Effector memory CD8-positive, alpha-beta T cell (primary cell): ENCODE measurements around the gene IL24.
A peak's percentile ranks its signal among the peaks of the same experiment; 100 is the strongest.
"Not testable (repeated sequence)": the region's sequence is repeated elsewhere in the genome, so short reads cannot be mapped to it uniquely, and the experiment has no call there.

Source experiments
- ATAC-seq: fragments of 150-1000 bp; cut with Tn5 transposase; replicated peaks from 2 replicates; pipeline ENCODE4 v1.10.0; 2021; ENCODE audit warnings: mild to moderate bottlenecking, moderate library complexity
- DNase-seq, 3 experiments: peaks; one replicate each; pipeline ENCODE4 v3.0.0; 2021
- H3K27ac Mint-ChIP-seq, 2 donors: one replicate each; pipeline ENCODE4 v1.8.0; 2022; ENCODE audit warnings: mild to moderate bottlenecking in 2 of 2, mixed read lengths in 2 of 2, moderate library complexity in 2 of 2
- H3K27me3 Mint-ChIP-seq, 2 donors: one replicate each; pipeline ENCODE4 v1.8.0; 2022; ENCODE audit warnings: mixed read lengths in 2 of 2
- H3K36me3 Mint-ChIP-seq: one replicate; pipeline ENCODE4 v1.8.0; 2022; ENCODE audit warnings: mild to moderate bottlenecking, moderate library complexity, mixed read lengths; ENCODE audit not compliant: insufficient read depth
- H3K4me1 Mint-ChIP-seq, 2 donors: one replicate each; pipeline ENCODE4 v1.8.0; 2022; ENCODE audit warnings: low read depth in 2 of 2, mixed read lengths in 2 of 2
- H3K4me3 Mint-ChIP-seq, 2 donors: one replicate each; pipeline ENCODE4 v1.8.0; 2022; ENCODE audit warnings: mild to moderate bottlenecking in 2 of 2, mixed read lengths in 2 of 2, moderate library complexity in 2 of 2
- H3K9me3 Mint-ChIP-seq, 2 donors: one replicate each; pipeline ENCODE4 v1.8.0; 2022; ENCODE audit warnings: mixed read lengths in 2 of 2
- total RNA-seq, 9 experiments: gene quantifications; one replicate each; lab custom pipeline; 2026; lab: John Stamatoyannopoulos, UW

The IL24 gene, protein sequence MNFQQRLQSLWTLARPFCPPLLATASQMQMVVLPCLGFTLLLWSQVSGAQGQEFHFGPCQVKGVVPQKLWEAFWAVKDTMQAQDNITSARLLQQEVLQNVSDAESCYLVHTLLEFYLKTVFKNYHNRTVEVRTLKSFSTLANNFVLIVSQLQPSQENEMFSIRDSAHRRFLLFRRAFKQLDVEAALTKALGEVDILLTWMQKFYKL
- 0 to 21.4 (median 0.10) reads per million in 9 experiments for total RNA-seq

DNA sequence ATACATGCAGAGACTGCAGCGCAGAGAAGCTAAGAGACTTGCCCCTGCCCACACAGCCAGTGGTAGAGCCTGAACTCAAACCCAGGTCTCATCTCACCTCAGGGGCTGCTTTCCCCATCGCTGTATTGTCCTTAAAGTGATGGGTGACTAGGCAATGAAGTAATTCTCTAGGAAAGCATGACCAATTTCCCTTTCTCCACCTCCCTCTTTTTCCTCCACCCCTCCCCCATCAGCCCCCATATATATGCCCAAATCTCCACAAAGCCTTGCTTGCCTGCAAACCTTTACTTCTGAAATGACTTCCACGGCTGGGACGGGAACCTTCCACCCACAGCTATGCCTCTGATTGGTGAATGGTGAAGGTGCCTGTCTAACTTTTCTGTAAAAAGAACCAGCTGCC lies at the start of gene IL24:
TSS of gene IL24 (plus strand) at position 269 of the 400 bp plus-strand sequence. CDS start 390 bp downstream, outside the sequence.
- DNase-seq (no peak), ATAC-seq (no peak)
- Mint-ChIP-seq H3K27me3 (peaks cover 13 to 36% of the 10 kb centered on the region in 2 donors), H3K4me1 (peaks cover 9 to 12% of the 10 kb centered on the region in 2 donors), H3K9me3 (no peaks in the 10 kb centered on the region), H3K36me3 (peaks cover 8% of the 10 kb centered on the region), H3K4me3 (no peak within 1 kb of the TSS), H3K27ac (no peak within 1 kb of the TSS)

DNA sequence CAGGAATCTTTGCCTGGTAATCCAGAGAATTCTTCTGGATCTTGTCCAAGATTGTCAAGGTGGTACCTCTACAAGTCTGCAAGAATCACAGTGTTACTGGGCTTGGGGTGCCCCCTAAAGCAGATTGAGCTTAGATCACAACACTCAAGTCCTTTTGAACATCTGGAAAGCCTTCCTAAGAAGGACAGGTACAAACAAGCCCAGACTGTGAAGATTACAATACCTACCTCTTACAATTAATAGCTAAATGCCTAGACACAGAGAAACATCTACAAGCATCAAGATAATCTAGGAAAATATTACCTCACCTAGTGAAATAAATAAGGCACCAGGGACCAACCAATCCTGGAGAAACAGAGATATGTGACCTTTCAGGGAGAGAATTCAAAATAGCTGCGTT lies 49.3 kb upstream of the IL24 start:
- Mint-ChIP-seq H3K4me1 (peaks cover 2 to 3% of the 10 kb centered on the region in 2 donors), H3K9me3 (no peaks in the 10 kb centered on the region), H3K27me3 (peaks cover 28 to 36% of the 10 kb centered on the region in 2 donors), H3K36me3 (no peaks in the 10 kb centered on the region), H3K27ac (no peak overlapping the region), H3K4me3 (no peak overlapping the region)
- ATAC-seq (no peak), DNase-seq (no peak)

DNA sequence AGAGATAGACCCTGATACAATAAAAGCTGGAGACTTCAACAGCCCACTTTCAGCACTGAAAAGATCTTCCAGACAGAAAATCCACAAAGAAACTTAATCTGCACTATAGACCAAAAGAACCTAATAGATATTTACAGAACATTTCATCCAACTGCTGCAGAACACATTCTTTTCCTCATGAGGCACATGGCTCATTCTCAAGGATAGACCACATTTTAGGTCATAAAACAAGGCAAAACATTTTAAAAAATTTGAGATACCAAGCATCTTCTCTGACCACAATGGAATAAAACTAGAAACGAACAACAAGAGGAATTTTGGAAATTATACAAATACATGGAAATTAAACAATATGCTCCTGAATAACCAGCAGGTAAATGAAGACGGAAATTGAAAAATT lies 46.8 kb upstream of the IL24 start:
- H3K27me3 Mint-ChIP-seq: peaks cover 28 to 29% of the 10 kb centered on the region in 2 donors
- no peak for ATAC-seq

DNA sequence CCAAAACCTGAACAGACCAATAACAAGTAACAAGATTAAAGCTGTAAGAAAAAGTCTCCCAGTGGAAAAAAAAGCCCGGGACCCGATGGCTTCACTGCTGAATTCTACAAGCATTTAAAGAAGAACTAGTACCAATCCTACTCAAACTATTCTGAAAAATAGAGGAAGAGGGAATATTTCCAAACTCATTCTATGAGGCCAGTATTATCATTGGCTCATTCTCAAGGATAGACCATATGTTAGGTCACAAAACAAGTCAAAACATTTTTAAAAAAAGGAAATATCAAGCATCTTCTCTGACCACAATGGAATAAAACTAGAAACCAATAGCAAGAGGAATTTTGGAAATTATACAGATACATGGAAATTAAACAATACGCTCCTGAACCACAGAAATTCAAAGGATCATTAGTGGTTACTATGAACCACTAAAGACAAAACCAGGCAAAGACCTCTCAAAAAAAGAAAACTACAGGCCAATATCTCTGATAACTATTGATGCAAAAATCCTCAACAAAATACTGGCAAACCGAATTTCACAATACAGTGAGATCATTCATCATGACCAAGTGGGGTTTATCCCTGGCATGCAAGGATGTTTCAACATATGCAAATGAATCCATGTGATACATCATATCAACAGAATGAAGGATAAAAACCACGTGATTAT lies 45.8 kb upstream of the IL24 start:
- no peaks in the 10 kb centered on the region for H3K9me3 Mint-ChIP-seq
- H3K4me3 Mint-ChIP-seq: no peak overlapping the region
- ATAC-seq: no peak
- peaks cover 0 to 2% of the 10 kb centered on the region in 2 donors for H3K4me1 Mint-ChIP-seq
- no peak for DNase-seq
- H3K27ac Mint-ChIP-seq: no peak overlapping the region
- H3K36me3 Mint-ChIP-seq: no peaks in the 10 kb centered on the region
- peaks cover 25 to 28% of the 10 kb centered on the region in 2 donors for H3K27me3 Mint-ChIP-seq

More for the DNA sequence above, 46.8 kb upstream of the IL24 start:
- H3K27ac Mint-ChIP-seq: no peak overlapping the region
- H3K9me3 Mint-ChIP-seq: no peaks in the 10 kb centered on the region
- no peaks in the 10 kb centered on the region for H3K36me3 Mint-ChIP-seq
- H3K4me1 Mint-ChIP-seq: peaks cover 0 to 2% of the 10 kb centered on the region in 2 donors
- no peak overlapping the region for H3K4me3 Mint-ChIP-seq
- DNase-seq: no peak

DNA sequence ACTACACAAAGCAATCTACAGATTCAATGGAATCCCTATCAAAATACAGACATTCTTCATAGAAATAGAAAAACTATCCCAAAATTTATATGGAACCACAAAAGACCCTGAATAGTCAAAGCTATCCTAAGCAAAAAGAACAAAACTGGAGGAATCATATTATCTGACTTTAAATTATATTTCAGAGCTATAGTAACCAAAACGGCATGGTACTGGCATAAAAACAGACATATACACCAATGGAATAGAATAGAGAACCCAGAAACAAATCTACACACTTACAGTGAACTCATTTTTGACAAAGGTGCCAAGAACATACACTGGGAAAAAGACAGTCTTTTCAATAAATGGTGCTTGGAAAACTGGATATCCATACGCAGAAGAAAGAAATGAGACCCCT lies 44.6 kb upstream of the IL24 start:
- not testable (repeated sequence) for H3K27ac Mint-ChIP-seq, H3K4me1 Mint-ChIP-seq, H3K36me3 Mint-ChIP-seq, H3K4me3 Mint-ChIP-seq, H3K9me3 Mint-ChIP-seq, ATAC-seq, DNase-seq
- peaks cover 16 to 28% of the 10 kb centered on the region in 2 donors for H3K27me3 Mint-ChIP-seq

DNA sequence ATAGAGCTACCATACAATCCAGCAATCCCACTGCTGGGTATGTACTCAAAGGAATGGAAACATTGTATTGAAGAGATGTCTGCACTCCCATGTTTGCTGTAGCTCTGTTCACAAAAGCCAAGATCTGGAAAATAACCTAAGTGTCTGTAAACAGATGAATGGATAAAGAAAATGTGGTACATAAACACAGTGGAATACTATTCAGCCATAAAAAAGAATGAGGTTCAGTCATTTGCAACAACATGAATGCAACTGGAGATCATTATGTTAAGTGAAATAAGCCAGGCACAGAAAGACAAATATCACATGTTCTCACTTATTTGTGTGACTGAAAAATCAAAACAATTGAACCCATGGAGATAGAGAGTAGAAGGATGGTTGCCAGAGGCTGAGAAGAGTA lies 43.5 kb upstream of the IL24 start:
- peaks cover 6 to 27% of the 10 kb centered on the region in 2 donors for H3K27me3 Mint-ChIP-seq
- H3K27ac Mint-ChIP-seq, H3K4me3 Mint-ChIP-seq, H3K4me1 Mint-ChIP-seq, DNase-seq, ATAC-seq, H3K9me3 Mint-ChIP-seq, H3K36me3 Mint-ChIP-seq: not testable (repeated sequence)

DNA sequence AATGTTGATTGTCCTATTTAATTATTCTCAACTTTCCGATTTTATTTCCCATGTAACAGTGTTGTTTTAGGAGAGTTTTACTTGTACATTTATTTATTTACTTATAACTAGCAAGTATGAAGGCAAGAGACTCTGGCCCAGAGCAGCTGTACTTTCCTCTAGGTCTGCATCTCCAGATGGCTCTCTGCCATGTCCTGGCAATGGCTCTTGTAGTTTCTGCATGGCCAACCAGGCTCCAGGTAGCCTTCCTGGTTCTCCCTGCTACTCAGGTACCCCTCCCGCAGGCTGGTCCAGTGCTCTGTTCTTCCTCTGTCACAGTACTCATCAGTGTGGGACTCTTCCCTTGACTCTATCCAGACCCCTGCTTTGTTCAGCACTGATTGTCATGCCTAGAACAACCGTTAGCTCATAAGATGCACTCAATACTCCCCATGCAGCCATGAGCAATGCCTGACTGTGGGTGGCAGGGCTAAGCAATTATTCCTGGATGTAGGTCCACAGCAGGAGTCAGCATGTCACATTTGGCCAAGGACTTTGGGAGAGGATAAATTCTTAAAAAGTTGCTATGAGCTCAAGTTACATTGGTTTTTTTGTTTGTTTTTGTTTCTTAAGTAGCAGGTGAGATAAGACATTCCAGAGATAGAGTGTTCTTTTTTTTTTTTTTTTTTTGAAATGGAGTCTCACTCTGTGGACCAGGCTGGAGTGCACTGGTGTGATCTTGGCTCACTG lies 42.7 kb upstream of the IL24 start:
- H3K36me3 Mint-ChIP-seq: no peaks in the 10 kb centered on the region
- H3K4me3 Mint-ChIP-seq: no peak overlapping the region
- DNase-seq (no peak), ATAC-seq (no peak)
- H3K27ac Mint-ChIP-seq: no peak overlapping the region
- peaks cover 0 to 2% of the 10 kb centered on the region in 2 donors for H3K4me1 Mint-ChIP-seq
- H3K27me3 Mint-ChIP-seq: peaks cover 9 to 20% of the 10 kb centered on the region in 2 donors
- H3K9me3 Mint-ChIP-seq: no peaks in the 10 kb centered on the region

DNA sequence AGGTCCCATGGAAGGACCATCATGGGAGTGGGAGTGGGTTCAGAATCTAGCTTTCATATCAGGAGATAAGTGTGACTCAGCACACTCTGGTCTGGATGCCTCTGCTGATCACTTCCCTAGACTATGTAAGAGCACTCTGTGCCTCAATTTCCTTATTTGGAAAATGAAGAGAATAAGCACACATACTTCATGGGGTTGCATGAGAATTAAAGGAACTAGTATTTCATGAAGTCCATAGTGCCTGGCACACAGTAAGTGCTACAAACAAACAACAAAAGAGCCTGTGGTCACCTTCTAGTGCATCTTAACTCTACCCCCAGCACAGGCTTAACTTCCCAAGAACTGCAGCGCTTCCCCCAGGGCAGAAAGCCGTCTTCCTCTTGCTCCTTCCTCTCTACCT lies 41.4 kb upstream of the IL24 start:
- Mint-ChIP-seq H3K27ac (no peak overlapping the region), H3K4me1 (peaks cover 0 to 2% of the 10 kb centered on the region in 2 donors), H3K36me3 (no peaks in the 10 kb centered on the region), H3K9me3 (no peaks in the 10 kb centered on the region), H3K4me3 (no peak overlapping the region), H3K27me3 (peaks cover 16% of the 10 kb centered on the region in 2 donors)
- no peak for DNase-seq
- ATAC-seq: no peak

DNA sequence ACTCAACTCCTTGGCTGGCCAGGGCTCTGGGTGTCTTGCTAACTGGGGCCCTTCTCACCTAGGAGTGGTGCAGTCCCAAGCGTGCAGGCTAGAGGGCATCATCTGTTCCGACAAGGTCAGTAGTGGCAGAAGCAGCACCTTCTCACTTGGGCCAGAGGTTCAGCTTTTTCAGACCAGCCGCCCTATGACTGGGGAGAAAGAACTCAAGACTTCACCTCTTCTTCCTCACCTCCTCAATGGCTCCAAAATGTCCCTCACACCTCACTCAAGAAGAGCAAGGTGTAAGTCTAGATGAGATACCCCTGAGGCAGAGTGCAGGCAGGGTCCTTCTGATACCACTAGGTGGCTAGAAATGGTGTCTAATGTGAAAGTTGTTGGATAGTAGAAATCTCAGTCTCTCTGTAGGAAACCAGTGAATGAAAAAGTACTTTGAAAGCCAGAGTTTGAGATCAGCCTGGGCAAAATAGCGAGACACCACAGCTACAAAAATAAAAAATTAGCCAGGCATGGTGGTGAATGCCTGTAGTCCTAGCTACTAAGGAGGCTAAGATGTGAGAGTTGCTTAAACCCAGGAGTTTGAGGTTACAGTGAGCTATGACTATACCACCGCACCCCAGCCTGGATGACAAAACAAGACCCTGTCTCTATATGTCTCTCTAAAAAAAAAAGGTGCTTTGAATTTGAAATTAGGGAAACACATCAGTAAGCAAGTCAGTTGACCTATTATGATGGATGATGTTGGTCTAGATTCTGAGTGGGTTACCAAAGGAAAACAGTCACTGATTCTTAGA lies 40.4 kb upstream of the IL24 start:
- H3K36me3 Mint-ChIP-seq: no peaks in the 10 kb centered on the region
- ATAC-seq (peak; percentile 58), DNase-seq (peak in 1 of 3 experiments; percentile 18)
- H3K27ac Mint-ChIP-seq: no peak overlapping the region
- H3K4me1 Mint-ChIP-seq: peaks cover 0 to 2% of the 10 kb centered on the region in 2 donors
- no peaks in the 10 kb centered on the region for H3K9me3 Mint-ChIP-seq
- peaks cover 19 to 26% of the 10 kb centered on the region in 2 donors for H3K27me3 Mint-ChIP-seq
- H3K4me3 Mint-ChIP-seq: no peak overlapping the region

DNA sequence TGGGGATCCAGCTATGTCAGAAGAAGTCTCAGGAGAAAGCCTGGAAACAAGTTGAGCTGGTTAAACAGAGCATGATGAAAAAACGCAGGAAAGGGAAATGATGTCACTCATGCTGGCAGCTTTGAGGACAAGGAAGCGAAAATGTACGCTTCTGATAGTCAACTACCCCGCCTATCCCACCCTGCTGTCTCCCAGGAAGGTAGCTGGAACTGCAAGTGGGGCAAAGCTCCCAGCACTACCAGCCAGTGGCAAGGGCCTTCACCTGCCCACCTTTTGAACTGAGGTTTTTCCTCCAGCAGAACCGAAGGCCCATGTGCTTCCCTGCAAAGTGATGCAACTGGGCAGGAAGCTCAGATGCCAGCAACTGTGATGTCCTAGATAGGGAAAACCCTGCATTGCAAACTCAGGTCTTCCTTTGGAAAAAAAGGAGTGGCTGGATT lies 38.1 kb upstream of the IL24 start:
- H3K27ac Mint-ChIP-seq: no peak overlapping the region
- no peaks in the 10 kb centered on the region for H3K36me3 Mint-ChIP-seq
- ATAC-seq: no peak
- no peak for DNase-seq
- H3K4me3 Mint-ChIP-seq: no peak overlapping the region
- no peaks in the 10 kb centered on the region for H3K9me3 Mint-ChIP-seq
- peaks cover 28 to 37% of the 10 kb centered on the region in 2 donors for H3K27me3 Mint-ChIP-seq
- H3K4me1 Mint-ChIP-seq: peaks cover 0 to 2% of the 10 kb centered on the region in 2 donors

DNA sequence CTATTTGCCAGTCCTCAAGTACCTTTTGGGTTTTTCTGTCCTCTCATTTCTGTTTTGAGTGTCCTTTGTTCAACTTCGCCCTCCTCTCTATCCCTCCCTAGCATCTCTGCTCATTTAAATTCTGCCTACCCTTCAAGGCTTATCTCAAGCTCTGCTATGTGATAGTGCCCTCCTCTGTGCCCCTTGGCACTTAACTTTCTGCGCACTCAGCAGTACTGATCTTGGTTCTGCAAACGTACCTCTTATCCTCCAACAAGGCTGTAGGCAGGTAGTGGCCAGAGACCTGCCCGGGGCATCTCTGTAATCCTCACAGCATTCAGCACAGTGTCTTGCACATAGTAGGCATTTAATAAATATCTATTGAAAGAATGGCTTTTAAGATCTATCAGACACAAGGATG lies 37.1 kb upstream of the IL24 start:
- peaks cover 4 to 7% of the 10 kb centered on the region in 2 donors for H3K4me1 Mint-ChIP-seq
- H3K36me3 Mint-ChIP-seq: peaks cover 2% of the 10 kb centered on the region
- H3K27ac Mint-ChIP-seq: no peak overlapping the region
- no peaks in the 10 kb centered on the region for H3K9me3 Mint-ChIP-seq
- H3K27me3 Mint-ChIP-seq: peaks cover 34 to 41% of the 10 kb centered on the region in 2 donors
- DNase-seq: no peak
- no peak overlapping the region for H3K4me3 Mint-ChIP-seq
- no peak for ATAC-seq

DNA sequence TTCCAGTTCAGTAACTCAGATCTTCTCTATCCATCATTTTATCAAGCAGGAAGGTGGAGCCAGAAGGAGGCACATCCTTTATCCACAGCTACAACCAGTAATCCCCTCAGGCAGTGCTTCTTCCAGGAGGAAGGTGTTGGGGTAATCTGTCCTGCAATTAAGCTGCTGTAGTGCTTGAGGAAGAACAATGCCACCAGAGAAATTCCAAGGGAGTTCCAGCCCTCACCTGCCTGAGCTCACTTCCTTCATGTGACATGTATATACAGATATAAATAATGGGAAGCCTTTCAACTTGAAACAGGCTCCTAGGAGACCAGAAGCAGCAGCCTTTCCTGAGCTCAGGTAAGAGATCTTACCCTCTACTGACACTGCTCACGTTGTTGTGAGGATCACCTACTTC lies 34.0 kb upstream of the IL24 start:
- peaks cover 52 to 62% of the 10 kb centered on the region in 2 donors for H3K27me3 Mint-ChIP-seq
- DNase-seq (no peak), ATAC-seq (no peak)

More for the DNA sequence above, 34.0 kb upstream of the IL24 start:
- H3K9me3 Mint-ChIP-seq: no peaks in the 10 kb centered on the region
- H3K4me3 Mint-ChIP-seq: no peak overlapping the region
- peaks cover 2% of the 10 kb centered on the region for H3K36me3 Mint-ChIP-seq
- H3K4me1 Mint-ChIP-seq: peaks cover 4 to 8% of the 10 kb centered on the region in 2 donors
- H3K27ac Mint-ChIP-seq: no peak overlapping the region
